ENCODE measurements around the gene NAA16.

DNA sequence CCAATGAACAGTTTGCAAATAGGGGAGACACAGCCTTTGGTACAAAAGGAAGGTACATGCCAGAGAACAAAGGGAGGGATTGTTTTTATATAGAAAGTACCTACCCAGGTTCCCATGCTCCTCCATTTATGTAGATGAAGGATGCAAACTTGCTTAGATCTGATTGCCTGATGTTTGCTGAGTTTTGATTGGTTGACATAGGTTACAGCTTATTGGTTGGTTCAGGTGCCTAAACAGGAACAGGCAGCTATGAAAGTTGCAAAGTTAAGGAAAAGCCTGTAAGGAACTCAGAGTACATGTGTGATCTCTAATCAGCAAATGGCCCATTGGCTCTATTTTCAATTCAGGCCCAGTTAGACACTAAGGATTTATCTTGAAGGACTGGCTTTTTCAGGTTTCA, 6.5 kb upstream of the NAA16 start:
- TF ChIP-seq CTCF (IDR thresholded peaks at IDR 0.05) (no peak), POLR2A (IDR thresholded peaks at IDR 0.05) (no peak)
